GM18517 (cell line): Measurements from ENCODE around the gene DYNLT4.

Experiments
- ATAC-seq: cut with Tn5 transposase; IDR thresholded peaks from one replicate; pipeline ENCODE4 v1.9.1; 2021; ENCODE audit warnings: mild to moderate bottlenecking, moderate library complexity; ENCODE audit not compliant: unreplicated experiment

The DYNLT4 gene

DNA sequence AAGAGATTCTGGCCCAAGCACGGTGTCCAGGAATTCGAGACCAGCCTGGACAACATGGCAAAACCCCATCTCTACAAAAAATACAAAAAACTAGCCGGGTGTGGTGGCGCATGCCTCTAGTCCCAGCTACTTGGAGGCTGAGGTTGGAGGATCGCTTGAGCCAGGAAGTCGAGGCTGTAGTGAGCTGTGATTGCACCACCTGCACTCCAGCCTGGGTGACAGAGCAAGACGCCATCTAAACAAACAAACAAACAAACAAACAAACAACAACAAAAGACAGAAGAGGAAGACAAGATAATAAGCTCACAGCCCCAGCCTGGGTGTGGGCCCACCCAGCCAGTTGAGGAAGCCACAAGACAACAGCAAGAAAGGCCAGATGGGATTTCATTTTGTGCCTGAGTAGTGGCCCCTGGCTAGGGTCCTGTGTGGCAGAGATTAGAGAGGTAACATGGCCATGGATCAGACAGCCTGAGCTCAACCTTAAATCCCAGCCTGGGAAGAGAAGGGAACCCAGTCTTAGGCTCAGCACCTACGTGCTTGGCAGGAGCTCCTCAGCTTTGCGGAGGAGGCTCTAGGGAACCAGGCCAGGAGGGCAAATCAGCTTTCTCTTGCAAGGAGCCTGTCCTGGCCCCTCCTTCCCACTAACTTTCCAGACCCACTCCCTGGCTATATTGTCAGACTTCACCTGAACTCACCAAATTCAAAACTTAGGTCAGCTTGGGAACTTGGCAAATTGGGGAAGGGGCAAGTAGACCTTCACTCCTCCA is 14.2 kb downstream of the DYNLT4 start:
- ATAC-seq: no peak

DNA sequence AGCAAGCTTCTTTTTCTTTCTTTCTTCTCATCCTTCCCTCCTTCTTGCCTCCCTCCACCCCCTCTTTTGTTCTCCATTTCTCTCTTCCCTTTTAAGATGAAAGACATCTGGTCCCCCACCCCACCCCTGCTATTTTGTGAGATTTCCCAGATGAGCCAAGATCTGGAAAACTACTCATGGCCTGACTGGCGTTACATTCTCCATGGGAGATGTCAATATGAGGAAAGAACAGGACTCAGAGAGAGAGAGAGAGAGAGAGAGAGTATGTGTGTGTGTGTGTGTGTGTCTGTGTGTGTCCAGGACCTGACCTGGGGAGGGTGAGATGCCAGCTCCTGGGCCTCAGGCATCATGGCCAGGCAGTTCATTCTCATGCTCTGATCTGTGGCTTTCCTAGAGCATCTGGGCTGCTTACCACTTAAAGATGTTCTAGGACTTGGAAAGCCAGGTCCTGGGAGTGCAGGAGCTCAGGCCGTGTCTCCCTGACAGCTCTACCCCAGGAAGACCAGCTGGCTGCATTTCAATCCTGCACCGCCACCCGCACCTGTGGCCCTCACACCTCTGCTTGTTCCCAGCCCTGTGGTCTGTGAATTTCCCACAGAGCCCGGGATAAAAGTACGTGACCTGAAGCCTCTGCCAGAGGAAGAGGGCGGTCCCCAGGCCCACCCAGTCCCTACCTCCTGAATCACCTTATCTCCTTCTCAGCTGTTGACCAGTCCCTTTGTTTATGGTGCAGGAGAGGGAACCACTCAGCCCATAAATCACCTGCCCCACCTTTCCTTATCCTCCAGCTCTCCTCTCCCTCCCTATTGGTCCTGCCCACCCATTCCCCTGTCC is 16.0 kb downstream of the DYNLT4 start:
- no peak for ATAC-seq

- no peak for ATAC-seq
These were observed 18.9 kb downstream of the DYNLT4 start, which contains the start of gene BEST4 for GRCh38 chr1:44788120-44788860. Gene BEST4 (minus strand): TSS chr1:44788170. CDS start chr1:44787705, 465 bp downstream.

DNA sequence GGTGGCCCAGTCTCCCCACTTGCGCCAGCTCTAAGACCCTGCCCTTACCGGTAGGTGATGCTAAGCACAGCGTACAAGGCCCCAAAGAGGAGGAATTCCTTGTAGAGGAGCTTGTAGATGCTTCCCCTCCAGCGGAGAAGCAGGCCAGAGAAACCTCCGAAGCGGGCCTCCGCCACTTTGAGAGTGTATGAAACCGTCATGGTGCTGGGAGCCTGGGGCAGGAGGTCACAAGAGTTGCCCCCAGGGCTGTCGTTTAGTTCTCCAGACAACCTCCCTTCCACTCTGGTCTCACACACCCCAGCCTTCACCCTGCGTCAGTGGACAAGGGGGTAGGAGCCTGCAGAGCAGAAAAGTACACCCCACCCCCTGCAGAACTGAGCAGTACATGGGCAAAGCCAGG is 19.6 kb downstream of the DYNLT4 start:
- ATAC-seq: no peak

DNA sequence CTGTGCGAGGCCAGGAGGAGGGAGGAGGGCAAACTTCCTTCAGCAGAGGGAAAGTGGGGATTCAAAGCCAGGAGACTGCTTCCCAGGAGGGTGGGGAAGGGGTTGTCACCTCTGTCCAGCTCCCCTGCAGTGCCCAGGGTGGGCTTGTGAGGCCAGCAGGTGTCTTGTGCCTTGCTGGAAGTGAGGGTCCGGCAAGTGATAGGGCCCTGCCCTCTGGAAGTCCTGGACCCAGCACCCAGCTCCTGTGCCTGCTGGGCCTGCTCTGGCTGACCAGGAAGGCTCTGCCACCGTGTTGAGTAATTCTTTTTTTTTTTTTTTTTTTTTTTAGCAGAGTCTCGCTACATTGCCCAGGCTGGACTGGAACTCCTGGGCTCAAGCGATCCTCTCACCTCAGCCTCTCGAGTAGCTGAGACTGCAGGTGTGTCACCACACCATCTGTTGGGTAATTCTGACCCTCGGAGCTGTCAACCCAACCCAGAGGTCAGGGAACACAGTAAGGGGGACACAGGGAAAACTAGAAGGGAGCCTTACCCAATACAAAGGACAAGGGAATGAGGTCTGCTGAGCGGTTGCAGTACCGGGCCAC is 20.2 kb downstream of the DYNLT4 start:
- ATAC-seq: no peak

DNA sequence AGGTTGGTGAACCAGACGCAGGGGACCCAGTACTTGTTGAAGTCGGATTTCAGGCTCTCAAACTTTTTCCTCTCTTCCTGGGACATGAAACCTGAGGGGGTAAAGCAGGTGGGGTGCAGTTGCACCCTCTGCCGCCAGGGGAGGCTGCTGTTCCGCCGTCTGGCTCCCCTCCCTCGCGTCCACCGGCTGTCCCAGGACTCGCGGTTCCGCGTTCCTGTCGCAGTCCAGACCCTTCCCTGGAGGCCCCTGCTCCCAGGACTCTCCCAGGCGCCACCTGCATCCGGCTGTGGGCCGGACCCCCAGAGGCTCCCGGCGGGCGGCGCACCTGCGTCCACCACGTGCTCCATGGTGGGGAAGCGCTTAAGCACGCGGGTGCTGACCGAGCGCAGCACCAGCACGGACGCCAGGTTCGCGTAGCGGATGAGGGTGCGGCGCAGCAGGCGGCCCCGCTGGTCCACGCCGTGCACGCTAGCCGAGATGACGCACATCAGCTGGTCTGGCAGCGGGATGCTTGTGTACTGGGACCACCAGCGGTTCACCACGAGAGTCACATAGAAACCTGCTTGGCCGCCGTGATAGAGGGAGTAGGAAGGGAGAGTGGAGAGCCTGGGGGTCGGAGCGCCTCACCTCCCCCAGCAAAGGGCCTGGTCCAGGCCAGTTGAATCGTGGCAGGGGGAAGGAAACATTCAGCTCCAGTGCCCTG is 20.9 kb downstream of the DYNLT4 start:
- ATAC-seq: peak; percentile 43

DNA sequence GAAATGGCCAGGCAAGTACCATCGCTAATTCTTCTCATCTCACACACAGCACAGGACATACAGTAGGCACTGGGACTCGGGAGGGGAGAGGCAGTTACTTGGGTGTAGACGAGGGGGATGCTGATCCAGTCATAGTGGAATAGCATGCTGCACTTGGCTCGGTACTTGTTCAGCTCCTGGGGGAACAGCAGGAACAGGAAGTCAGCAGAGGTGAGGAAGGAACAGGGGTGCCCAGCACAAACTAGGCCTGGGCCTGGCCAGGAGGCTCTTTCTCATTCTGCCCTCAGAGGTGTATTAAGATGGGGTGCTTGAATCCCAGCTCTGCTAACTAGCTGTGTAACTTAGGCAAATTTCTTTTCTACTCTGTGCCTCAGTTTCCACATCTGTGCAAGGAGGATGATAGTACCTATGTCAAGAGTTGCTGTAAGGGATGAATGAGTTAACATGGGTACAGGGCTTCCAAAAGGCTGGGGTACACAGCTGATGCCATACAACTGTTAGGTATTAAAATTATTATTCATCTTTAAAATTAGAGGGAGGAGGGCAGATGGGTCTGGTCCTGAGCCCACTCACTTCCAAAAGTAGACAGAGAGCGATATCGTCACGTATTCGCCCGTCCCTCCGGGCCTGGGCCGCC is 21.5 kb downstream of the DYNLT4 start:
- ATAC-seq: no peak

GRCh38 chr1:44785029-44785380 is 22.1 kb downstream of the DYNLT4 start:
- no peak for ATAC-seq

GRCh38 chr1:44784094-44785028 is 22.8 kb downstream of the DYNLT4 start:
- no peak for ATAC-seq

GRCh38 chr1:44783697-44784093 is 23.5 kb downstream of the DYNLT4 start:
- ATAC-seq: no peak

GRCh38 chr1:44780583-44781121 is 26.5 kb downstream of the DYNLT4 start:
- no peak for ATAC-seq

GRCh38 chr1:44778705-44779576 is 28.2 kb downstream of the DYNLT4 start:
- ATAC-seq: no peak

- ATAC-seq: no peak
These were observed 29.0 kb downstream of the DYNLT4 start for GRCh38 chr1:44777969-44778635.

DNA sequence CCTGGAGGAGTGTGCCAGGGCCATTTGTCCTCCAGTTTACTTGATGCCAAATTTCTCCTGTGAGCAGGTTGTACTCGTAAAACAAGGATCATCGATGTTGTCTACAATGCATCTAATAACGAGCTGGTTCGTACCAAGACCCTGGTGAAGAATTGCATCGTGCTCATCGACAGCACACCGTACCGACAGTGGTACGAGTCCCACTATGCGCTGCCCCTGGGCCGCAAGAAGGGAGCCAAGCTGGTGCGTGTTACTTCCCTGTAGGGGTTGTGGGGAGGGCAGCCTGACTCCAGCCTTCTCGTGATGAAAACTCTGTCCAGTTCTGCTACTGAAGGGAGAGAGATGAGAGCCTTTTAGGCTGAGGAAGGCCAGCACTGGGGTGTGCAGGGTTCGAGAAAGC is 29.6 kb downstream of the DYNLT4 start:
- no peak for ATAC-seq

DNA sequence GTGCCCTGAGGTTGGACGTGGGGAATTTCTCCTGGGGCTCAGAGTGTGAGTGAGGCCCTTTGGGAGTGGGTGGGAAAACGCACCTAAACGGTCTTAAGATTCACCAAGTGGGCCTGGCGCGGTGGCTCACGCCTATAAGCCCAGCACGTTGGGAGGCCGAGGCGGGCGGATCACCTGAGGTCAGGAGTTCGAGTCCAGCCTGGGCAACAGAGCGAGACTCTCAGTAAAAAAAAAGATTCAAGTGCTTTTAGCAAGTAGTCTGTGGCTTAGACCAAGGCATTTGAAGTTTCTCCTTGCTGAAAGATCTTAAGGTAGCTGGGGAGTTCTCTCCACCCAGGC is 30.5 kb downstream of the DYNLT4 start:
- ATAC-seq: no peak

GRCh38 chr1:44775930-44776729 is 31.0 kb downstream of the DYNLT4 start:
- peak; percentile 10 for ATAC-seq
